HG03469 (cell line): ENCODE results near the gene CCDC117.

ENCODE experiments used
- ATAC-seq: cut with Tn5 transposase; IDR thresholded peaks from one replicate; pipeline ENCODE4 v1.9.1; 2021; ENCODE audit warnings: mild to moderate bottlenecking, moderate library complexity, moderate number of reproducible peaks; ENCODE audit not compliant: unreplicated experiment

Gene CCDC117

DNA sequence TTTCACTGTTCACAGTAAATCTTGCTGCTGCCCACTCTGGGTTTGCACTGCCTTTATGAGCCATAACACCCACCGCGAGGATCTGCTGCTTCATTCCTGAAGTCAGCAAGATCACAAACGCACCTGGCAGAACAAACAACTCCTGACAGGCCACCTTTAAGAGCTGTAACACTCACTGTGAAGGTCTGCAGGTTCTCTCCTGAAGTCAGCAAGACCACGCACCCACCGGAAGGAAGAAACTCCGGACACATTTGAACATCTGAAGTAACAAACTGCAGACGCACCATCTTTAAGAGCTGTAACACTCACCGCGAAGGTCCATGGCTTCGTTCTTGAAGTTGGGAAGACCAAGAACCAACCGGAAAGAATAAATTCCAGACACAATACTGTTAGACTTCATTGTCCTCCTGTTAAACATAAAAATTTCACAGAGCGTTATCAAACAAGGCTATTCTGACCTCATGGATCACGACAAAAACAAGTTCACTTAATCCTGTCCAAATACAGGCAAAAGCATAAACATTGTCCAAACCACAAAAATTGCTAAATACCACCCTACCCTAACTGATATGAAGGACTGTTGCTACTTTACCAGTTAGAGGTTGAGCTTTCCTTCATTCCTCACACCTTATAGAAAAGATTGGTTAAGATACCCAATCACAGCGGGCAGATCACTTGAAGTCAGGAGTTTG, 3.0 kb upstream of the CCDC117 start:
- no peak for ATAC-seq

DNA sequence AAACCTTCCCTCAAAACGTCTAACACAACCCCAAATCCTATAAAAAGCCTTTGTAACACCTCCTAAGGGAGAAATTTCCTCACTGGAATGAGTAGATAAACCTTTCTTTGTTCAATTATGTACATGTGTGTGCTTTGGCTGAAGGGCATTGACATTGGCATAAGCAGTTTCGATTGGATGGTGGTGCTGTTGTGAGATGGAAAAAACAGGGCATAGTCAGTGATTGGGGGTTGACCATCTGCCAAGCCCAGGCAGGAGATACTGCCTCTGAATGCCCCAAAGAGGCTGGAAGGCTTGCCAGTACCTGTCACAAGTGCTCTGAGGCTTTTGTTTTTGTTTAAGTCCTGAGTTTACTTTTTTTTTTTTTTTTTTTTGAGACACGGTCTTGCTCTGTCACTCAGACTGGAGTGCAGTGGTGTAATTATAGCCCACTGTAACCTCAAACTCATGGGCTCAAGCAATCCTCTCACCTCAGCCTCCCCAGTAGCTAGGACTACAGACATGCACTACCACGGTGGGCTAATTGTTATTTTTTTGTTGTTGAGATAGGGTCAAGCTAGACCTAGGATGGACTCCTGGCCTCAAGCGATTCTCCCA, 1.2 kb upstream of the CCDC117 start:
- ATAC-seq: no peak

DNA sequence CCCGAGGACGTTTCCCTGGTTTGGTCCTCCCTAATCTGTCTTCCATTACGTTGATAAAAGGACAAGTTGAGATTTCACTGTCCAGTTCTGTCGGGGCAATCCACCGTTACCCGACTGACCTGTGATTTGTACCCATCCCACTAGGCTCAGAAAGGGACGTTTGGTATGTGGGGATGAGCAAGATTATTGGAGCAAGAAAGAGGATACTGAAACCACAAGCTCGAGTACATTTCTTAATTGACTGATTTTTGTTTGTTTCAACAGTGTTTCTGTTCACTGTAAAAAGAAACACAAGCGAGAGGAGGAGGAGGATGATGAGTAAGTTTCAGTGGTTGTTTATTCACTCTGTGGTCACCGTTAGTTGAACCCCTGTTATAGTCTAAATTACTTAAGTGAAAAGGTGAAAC, 969 bp downstream of the CCDC117 start:
- ATAC-seq: no peak

DNA sequence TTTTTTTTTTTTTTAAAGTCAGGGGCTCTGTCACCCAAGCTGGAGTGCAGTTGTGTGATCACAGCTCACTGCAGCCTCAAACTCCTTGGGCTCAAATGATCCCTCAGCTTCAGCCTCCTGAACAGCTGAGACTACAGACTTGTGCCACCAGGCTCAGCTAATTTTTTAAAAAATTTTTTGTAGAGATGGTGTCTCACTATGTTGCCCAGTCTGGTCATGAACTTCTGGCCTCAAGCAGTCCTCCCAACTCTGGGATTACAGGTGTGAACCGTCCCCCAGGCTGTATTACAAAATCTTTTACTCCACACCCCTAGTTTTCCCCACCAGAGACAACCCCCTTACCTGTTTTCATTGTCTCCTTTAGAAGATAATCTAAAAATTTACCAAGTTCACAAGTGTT, 1.9 kb downstream of the CCDC117 start:
- no peak for ATAC-seq

DNA sequence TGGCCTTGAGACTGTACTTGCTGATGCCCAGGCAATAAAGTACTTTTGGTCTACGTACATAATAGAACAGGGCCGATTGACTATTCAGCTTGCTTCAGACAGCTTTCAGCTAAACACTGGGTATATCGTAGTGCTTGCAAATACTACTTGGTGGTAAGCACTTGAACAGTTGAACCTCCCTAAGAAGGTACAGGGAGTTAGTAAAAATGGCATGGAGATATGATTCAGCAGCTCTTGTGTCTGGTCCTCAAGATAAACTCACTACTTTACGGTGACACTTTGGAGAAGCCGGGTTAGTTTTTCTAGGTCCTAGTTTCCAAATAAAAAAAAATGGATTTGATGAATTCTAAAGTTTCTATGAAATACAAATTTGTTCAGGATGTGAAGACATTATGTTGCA, 7.3 kb downstream of the CCDC117 start:
- ATAC-seq: no peak

DNA sequence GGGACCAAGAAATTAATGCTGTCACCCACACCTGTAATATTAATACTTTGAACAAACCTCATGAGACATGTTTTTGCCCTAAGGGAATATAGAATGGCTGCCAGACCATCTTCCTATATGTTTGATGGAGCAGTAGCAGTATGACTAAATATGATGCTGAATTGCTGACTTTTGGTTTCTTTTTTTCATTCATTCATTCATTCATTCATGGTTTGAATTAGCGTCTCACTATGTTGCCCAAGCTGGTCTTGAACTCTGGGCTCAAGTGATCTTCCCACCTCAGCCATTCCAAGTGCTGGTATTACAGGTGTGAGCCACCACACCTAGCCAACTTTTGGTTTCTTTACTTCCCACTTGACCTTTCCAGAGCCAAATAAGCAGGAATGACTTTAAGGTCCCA, 7.8 kb downstream of the CCDC117 start:
- ATAC-seq: no peak

DNA sequence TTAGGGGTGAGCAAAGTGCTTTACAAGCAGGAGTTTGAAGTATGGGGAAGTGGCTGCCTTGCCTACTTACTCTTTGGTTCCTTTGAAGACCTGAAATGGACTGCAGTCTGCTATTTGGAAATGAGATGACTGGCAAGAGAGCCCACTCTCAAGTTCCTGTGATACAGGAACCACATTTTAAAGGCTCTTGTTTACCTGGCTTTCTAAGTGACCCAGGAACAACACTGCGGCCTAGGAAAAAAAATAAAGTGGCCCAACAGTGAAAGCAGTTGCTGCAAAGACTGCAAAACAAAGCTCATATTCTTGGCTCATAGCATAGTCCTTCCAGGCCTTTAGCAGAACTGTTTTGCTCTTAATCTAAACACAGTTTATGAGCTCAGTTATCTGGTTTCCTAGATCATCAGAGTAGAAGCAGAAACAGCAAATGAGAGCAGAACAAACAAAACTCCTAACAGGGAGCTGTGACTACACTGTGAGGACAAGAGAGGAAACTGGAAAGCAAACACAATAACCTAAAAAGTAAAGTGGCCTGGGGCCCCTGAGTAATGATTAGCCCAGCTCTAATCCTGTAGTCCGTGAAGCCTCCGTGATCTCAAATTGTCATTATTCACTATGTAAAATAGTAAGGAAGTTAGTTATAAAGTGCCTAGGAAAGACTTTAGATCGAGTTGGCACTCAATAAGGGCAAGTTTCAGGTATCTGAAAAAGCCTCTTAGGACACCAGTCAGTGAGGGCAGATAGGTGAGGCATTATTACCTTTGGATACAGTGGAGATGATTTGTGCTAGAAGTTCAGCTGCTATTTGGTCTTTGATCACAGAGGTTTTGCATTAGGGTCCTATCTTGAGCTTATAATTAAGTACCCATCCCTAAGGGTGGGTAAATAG, 11.5 kb downstream of the CCDC117 start:
- ATAC-seq: no peak

DNA sequence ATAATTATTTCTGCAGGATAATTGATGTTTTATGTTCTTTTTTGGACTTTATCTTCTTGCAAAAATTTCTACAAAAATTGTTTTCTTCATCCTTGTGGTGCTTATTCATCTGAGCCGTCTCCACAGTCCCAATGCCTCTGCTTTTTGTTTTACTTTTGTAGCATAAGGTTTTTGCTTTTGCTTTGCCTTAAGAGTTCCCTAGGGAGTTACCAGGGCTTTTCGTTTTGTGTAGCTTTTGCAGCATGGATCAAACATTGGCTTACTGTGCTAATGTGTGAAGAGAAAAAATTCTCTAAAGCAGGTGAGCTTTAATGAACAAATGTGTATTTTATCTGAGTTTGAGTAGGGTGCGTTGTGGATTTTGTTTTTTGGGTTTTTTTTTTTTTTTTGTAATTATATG, 16.1 kb downstream of the CCDC117 start:
- no peak for ATAC-seq

DNA sequence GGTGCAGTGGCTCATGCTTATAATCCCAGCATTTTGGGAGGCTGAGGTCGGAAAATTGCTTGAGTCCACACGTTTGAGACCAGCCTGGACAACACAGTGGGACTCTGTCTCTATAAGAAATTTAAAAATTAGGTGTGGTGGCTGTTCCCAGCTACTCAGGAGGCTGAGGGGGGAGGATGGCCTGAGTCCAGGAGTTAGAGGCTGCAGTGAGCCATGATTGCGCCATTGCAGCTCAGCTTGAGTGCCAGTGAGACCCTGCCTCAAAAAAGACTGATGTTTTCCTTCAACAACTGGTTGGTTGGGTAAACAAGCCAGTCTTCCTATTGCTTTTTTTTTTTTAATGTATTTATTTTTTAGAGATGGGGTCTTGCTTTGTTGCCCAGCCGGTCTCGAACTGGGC, 18.6 kb downstream of the CCDC117 start:
- no peak for ATAC-seq

DNA sequence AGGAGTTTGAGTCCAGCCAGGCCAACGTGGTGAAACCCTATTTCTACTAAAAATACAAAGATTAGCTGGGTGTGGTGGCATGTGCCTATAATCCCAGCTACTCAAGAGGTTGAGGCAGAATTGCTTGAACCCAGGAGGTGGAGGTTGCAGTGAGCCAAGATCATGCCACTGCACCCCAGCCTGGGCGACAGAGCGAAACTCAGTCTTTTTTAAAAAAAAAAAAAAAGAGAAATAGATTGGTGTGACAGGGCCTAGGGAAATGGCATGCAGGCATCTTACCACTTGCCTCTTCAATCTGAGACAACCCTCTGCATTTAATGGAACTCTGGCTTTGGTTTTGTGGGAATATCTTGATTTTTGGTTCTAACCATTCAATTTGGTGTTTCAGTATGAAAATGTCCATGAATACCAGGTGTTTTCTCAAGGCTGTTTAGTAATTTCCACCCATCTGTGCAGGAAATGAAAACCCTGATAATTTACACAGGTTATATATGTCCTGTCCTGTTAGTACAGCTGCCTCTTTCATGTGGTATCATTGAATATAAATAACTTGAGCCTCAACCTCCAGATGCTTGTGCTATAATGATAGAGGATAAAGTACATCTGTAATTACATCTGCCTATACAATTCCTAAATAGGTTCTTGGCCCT, 19.5 kb downstream of the CCDC117 start:
- no peak for ATAC-seq

DNA sequence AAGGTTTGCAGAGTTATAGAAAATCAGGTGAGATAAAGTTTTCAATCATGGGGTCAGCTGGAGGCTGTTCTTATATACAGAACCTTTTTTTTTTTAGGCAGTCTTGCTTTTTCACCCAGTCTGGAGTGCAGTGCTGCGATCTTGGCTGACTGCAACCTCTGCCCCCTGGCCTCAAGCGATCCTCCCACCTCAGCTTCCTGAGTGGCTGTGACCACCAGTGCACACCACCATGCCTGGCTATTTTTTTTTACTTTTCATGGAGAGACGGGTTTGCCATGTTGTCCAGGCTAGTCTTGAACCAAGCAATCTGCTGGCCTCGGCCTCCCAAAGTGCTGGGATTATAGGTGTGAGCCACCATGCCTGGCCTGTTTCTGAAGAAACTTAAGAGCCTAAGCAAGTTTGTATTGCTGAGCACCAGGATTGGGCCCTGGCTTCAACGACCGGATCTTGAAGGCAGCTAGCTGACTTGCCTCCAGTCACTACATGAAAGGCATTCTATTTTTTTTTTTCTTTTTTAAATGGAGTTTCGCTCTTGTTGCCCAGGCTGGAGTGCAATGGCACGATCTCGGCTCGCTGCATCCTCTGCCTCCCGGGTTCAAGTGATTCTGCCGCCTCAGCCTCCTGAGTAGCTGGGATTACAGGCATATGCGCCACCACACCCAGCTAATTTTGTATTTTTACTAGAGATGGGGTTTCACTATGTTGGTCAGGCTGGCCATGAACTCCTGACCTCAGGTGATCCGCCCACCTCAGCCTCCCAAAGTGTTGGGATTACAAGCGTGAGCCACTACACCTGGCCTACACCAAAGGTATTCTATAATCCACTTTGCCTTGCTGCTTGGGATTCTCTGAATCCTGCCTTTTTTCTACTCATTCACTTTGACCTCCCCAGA, 20.2 kb downstream of the CCDC117 start:
- no peak for ATAC-seq

DNA sequence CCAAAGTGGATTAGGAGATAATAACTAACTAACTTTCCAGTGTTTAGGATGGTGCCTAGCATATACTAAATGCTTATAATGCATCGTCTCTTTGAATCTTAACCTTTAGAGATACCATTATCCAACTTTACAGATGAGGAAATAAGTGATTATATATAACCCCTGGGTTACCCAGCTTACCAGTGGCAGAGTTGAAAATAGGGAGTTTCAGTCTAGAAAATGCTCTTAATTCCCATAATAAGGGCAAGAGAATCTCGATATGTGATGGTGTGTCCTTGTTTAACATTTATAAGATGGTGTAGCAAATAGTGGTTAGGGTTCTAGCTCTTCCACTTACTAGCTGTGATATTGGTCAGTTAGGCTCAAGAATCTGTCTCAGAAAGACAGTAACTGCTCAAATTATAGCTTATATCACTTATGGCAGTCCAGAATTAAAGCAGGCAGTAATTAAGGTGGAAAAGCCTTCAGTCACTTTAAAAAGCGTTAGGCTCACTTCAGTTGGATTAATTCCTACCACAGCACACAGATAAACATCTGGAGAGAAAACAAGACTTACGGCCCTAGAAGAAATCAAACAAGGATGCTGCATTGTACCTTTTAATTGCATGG, 21.6 kb downstream of the CCDC117 start:
- ATAC-seq: no peak

DNA sequence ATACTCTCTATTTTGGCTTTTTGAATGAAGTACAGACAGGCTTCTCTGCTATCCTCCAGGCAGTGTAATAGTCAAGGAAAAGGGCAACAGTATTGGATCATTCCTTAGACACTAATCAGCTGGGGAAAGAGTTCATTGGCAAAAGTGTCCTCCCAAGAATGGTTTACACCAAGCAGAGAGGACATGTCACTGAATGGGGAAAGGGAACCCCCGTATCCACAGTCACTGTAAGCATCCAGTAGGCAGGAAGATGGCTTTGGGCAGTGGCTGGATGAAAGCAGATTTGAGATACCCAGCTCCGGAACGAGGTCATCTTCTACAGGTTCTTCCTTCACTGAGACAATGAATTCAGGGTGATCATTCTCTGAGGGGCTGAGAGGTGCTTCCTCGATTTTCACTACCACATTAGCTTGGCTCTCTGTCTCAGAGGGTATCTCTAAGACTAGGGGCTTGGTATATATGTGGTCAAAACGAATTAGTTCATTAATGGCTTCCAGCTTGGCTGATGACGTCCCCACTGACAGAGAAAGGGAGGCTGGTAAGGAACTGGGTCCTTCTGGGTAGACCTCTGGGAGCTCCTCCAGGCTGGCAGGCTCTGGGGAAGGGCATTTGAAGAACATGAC, 22.7 kb downstream of the CCDC117 start:
- no peak for ATAC-seq

DNA sequence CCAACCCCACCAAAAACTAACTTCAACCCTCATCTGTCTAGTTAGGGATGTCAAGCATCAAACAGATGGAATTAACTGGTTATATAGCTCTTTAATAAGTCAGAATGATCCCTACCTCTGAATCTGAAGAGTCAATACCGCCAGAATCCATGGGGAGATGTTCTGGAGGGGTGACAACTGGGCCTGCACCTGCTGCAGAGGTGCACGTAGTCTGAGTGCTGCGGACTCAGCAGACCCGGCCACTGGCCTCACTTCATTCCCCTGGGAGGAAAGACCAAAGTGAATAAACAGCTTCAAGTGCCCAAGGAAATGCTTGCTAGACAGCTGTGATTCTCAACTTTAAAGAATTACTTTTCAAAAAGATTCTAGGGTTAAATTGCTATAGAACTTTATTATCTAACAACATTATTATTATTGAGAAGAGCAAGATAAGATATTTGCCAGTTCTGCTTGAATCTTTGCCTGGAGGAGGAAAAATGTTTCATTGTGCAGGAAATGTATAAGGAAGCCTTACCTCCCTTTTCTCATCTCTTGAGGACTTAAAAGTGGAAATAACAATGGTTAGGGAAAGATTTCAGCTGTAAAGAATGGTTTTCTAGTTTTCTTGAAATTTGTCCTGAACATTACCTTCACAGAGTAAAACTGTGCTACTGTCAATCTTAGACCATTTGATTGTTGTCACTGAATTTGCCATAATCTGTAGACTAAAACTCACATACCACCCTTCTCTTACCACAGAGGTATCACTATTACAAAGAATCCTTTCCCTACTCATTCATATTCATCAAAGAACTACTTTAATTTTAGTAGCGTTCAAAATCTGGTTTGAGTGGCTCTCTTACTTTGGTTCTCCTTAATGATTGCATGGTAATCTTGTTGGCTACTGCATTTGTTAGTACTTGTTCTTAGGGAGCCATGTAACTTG, 23.7 kb downstream of the CCDC117 start:
- no peak for ATAC-seq

DNA sequence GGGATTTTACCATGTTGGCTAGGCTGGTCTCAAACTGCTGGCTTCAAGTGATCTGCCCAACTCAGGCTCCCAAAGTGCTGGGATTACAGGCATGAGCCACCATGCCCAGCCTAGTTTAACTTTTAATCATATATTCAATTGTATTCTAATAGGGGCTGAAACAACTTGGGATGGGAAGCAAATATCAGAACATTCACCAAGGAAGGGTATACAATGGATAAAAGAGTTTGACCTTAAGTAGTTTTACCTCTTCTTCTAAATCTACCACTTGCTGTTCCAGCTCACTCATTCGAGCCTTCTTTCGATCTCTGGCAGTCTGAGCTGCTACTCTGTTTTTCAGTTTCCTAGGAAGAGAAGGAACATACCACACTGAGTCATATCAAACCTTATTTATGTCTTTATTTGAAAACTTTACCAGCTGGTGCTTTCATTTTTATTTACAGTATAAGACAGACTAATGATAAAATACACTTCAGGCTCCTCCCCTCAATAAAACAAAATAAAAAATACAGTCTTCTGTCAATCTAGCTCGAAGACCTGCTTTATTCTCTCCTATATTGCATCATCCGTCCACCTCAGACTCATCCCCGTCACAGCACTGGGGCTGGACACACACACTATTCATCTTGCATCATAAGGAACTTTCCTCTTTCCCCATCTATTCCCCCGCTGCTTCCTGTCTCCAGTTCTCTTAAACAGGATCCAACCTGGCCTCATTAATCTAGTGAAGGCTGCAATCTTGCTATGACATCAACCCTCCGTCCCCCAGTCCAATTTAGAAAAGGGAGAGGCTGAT, 26.5 kb downstream of the CCDC117 start:
- no peak for ATAC-seq

DNA sequence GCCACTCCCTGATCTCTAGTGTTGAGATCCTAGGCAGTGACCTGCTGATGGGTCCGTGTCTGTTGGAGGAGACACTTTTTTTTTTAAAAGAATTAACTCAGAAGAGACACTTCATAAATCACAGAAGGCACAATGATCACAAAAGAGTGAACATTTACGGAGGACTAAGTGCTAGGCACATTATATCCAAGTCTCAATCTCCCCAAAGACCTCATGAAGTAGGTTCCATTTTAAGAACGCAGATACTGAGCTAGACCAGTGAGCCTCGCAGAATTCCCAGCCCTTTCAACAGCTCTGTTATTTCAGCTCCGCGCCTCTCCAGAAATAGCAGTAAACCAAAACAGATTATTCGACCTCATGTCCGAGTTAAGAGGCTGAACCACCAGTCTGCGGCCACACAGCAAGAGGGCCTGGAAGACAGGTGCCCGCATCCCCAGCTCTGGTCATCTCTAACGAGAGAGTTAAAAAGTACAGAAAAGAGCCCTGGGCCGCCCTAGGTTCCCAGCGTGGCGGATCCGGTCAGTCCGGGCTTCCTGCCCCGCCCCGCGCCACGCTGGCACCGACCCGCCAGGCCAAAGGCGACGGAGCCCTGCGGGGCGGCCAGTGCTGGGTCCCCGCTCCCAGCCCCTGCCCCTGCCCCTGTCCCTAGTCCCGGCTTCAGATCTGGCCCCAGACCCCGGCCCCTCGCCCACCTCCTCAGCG, 27.3 kb downstream of the CCDC117 start:
- peak; percentile 2 for ATAC-seq
